ENCODE measurements around the gene SPOCK2. TPM values are rescaled to one million over a fixed set of nuclear protein-coding genes. Genes with fewer than 3 reads are reported as not detected.

SPOCK2 gene
- total and polyA plus RNA-seq, 10 of the 15 experiments (the other 5 are each of a cell fraction or from before 2014, with no cell fraction given) = 0.02 to 1.5 (median 0.58) TPM

DNA sequence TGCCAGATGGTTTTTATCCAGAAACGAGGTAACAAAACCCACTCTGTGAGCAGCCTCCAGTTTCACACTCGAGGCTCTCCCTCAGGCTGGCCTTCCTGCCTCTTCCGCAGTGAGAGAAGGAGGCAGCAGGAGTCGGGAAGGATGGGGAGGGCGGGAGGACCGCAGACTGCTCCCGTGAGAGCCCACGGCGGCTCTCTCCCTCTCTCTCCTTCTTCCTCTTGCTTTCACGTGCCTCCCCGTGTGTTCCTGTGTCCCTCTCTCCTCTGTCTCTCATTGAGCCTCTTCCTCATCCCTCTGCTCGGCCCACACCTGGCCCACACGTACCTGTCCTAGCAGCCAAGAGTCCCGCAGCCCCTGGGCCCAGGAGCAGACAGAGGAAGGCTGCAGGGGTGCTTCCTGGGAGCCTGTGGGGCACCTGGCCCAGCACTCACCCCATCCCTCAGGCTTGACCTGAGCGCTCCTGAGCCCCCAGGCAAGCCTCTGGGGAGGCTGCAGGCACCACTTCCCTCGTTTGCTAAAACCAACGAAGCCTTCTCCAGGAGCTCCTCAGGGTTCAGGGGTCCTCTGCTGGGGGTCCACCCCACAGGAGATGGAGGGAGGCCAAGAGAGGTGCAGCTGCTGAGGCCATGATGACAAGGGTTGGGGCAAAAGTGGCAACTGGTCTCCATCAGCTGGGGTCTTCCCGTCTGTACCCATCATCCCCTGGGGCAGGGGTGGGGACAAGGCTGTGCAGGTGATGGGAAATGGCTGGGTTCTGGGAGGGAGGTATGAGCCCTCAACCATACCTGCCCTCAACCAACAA is 13.6 kb downstream of the SPOCK2 start:
- Histone ChIP-seq H3K9ac (ENCODE audit: control insufficient read depth, insufficient read depth, low read length) (no peak overlapping the region), H3K27me3 (replicated peaks in 1 of 2; ENCODE audit: control insufficient read depth in 2 of 2, insufficient read depth in 2 of 2, low read length in 1 of 2) (no peaks in the 10 kb centered on the region), H3K4me2 (ENCODE audit: control insufficient read depth, insufficient read depth) (no peak overlapping the region), H3K27ac (ENCODE audit: control insufficient read depth, insufficient read depth) (no peak overlapping the region), H3K36me3 (ENCODE audit: control insufficient read depth in 2 of 2, insufficient read depth in 2 of 2, low read length in 1 of 2) (no peaks in the 10 kb centered on the region), H3K4me3 (no peak overlapping the region), H4K20me1 (ENCODE audit: control insufficient read depth, insufficient read depth) (no peaks in the 10 kb centered on the region), H2AFZ (ENCODE audit: control insufficient read depth, low read depth, low read length) (peak overlapping the region; percentile 30; the same call in 1 of the 2 replicates), H3K9me3 (replicated peaks; ENCODE audit: control insufficient read depth, insufficient read depth, low read length) (no peaks in the 10 kb centered on the region), H3K79me2 (ENCODE audit: control insufficient read depth, insufficient read depth, low read length) (no peaks in the 10 kb centered on the region), H3K4me1 (ENCODE audit: control insufficient read depth, insufficient read depth, low read length) (peaks cover 21% of the 10 kb centered on the region)
- 65% methylated on average over 16 of the region's 18 CpGs for WGBS (ENCODE audit: insufficient coverage, insufficient replicate concordance, low lambda C conversion rate, missing lambda C conversion rate)
- FAIRE-seq (no peak), ATAC-seq (no peak), DNase-seq (ENCODE audit: low read depth, low spot score) (no peak)
- ChIA-PET RAD21 (ENCODE audit: unreplicated experiment) (interaction anchor here (1.5 kb wide), 1 partner anchor 57 kb away, joined by 3 read pairs; no protein-coding TSS in a partner anchor), CTCF (interaction anchor here (1.4 kb wide), 1 partner anchor 15 kb away, joined by 7 read pairs; no protein-coding TSS in a partner anchor), SMC1A (ENCODE audit: uncharacterized antibody, unreplicated experiment) (no interaction called here), POLR2A (no interaction called here)
- BruUV-seq (replicated peaks) = no TSS peak
- intact Hi-C loops (cut with micrococcal nuclease; ENCODE audit: unreplicated experiment) (no loop called here), in situ Hi-C loops (cut with MboI) (no loop called here)
- no peak for TF ChIP-seq SUPT20H (IDR thresholded peaks at IDR 0.05; ENCODE audit: borderline replicate concordance, control insufficient read depth, low read depth, low read length)
- TF ChIP-seq MXI1 (IDR thresholded peaks at IDR 0.05; ENCODE audit: low read depth, low read length) = no peak
- TF ChIP-seq, protein P1, sequence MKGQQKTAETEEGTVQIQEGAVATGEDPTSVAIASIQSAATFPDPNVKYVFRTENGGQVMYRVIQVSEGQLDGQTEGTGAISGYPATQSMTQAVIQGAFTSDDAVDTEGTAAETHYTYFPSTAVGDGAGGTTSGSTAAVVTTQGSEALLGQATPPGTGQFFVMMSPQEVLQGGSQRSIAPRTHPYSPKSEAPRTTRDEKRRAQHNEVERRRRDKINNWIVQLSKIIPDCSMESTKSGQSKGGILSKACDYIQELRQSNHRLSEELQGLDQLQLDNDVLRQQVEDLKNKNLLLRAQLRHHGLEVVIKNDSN (IDR thresholded peaks at IDR 0.05; ENCODE audit: borderline replicate concordance, extremely low read length, insufficient read depth, low read depth, low read length) = no peak
- TF ChIP-seq MYC (IDR thresholded peaks at IDR 0.05; ENCODE audit: insufficient read depth, insufficient read length, insufficient replicate concordance, low read length, severe bottlenecking) = no peak
- TF ChIP-seq JUNB (IDR thresholded peaks at IDR 0.05) = no peak
- TF ChIP-seq MEF2A (IDR thresholded peaks at IDR 0.05; ENCODE audit: insufficient read depth, low read depth, low read length) = no peak
- TF ChIP-seq NKRF (conservative IDR thresholded peaks at IDR 0.05) = no peak

All from GM12878 (cell line).